H1 (cell line): ENCODE measurements around the gene ATP11A.

ENCODE experiments used
- CEBPB ChIP-seq: IDR thresholded peaks from 2 replicates; pipeline ENCODE4 v1.6.1; 2012; ENCODE audit warnings: low read depth, low read length
- CHD2 ChIP-seq: IDR thresholded peaks from 2 replicates; pipeline ENCODE4 v1.6.1; 2012; ENCODE audit warnings: low read length, improper control_type of control experiment
- CTCF ChIP-seq, 3 experiments: IDR thresholded peaks; 1 replicate in 2 of 3; 2 replicates in 1 of 3; pipeline versions ENCODE4 v1.5.1 to v1.6.1; 2011; ENCODE audit warnings: low read length in 3 of 3, mild to moderate bottlenecking in 3 of 3, inconsistent platforms in 2 of 3, low read depth in 1 of 3, moderate library complexity in 1 of 3; ENCODE audit not compliant: insufficient read depth in 1 of 3; ENCODE audit errors: control extremely low read depth in 1 of 3
- EP300 ChIP-seq, 2 experiments: IDR thresholded peaks; 1 replicate in 1 of 2; 2 replicates in 1 of 2; pipeline ENCODE4 v1.6.1; 2011 to 2012; ENCODE audit warnings: low read depth in 2 of 2, low read length in 2 of 2, mild to moderate bottlenecking in 2 of 2, borderline replicate concordance in 1 of 2, inconsistent platforms in 1 of 2, moderate library complexity in 1 of 2
- EZH2 ChIP-seq: fragments of 200-600 bp; sonication (generic); IDR thresholded peaks from 2 replicates; pipeline ENCODE4 v1.7.1; 2012; ENCODE audit warnings: low read depth, mild to moderate bottlenecking, moderate library complexity, low read length, inconsistent platforms; ENCODE audit not compliant: severe bottlenecking
- MAX ChIP-seq: IDR thresholded peaks from 2 replicates; pipeline ENCODE4 v1.6.1; 2012; ENCODE audit warnings: inconsistent platforms
- POLR2A ChIP-seq, 2 experiments: IDR thresholded peaks; 1 replicate in 1 of 2; 2 replicates in 1 of 2; pipeline ENCODE4 v1.6.1; 2011; ENCODE audit warnings: low read depth in 2 of 2, low read length in 2 of 2, mild to moderate bottlenecking in 2 of 2; ENCODE audit errors: control extremely low read depth in 1 of 2
- SIN3A ChIP-seq, 2 experiments: IDR thresholded peaks in 1 of 2; conservative IDR thresholded peaks in 1 of 2; 2 replicates each; pipeline ENCODE4 v1.6.1; 2011 to 2012; ENCODE audit warnings: low read length in 2 of 2, improper control_type of control experiment in 1 of 2, low read depth in 1 of 2, mild to moderate bottlenecking in 1 of 2

GRCh38 chr13:112783978-112784371 lies 94.1 kb downstream of the ATP11A start:
- TF ChIP-seq CHD2 (no peak), POLR2A (IDR thresholded peaks at IDR 0.05; ENCODE audit: control extremely low read depth in 1 of 2, low read depth in 2 of 2, low read length in 2 of 2) (no peak), CTCF (IDR thresholded peaks at IDR 0.05; ENCODE audit: control extremely low read depth in 1 of 3, insufficient read depth in 1 of 3, low read depth in 1 of 3, low read length in 3 of 3) (no peak), MAX (no peak), EP300 (IDR thresholded peaks at IDR 0.05; ENCODE audit: borderline replicate concordance in 1 of 2, low read depth in 2 of 2, low read length in 2 of 2) (no peak), EZH2 (no peak), CEBPB (no peak), SIN3A (conservative IDR thresholded peaks at IDR 0.05 in 1 of 2, IDR thresholded peaks at IDR 0.05 in 1 of 2; ENCODE audit: low read depth in 1 of 2, low read length in 2 of 2) (no peak)
